ENCODE measurements around the gene UCK1. TPM values are rescaled to one million over a fixed set of nuclear protein-coding genes. Genes with fewer than 3 reads are reported as not detected.
"Not testable (repeated sequence)": the region's sequence is repeated elsewhere in the genome, so short reads cannot be mapped to it uniquely, and the experiment has no call there.

The UCK1 gene
- total RNA-seq, 1 donor from 2014 or later: 26.5 TPM

GRCh38 chr9:131555841-131556673 lies 25.0 kb upstream of the UCK1 start:
- DNase-seq (ENCODE audit: low spot score) (no peak), ATAC-seq (no peak)
- intact Hi-C loops (cut with DNase I): no loop called here

- intact Hi-C loops (cut with DNase I): no loop called here
Observed at GRCh38 chr9:131554843-131555351, 23.8 kb upstream of the UCK1 start.

GRCh38 chr9:131554087-131554842 lies 23.2 kb upstream of the UCK1 start:
- ATAC-seq (no peak), DNase-seq (ENCODE audit: low spot score) (no peak)
- intact Hi-C loops (cut with DNase I): no loop called here

More at GRCh38 chr9:131554843-131555351, 23.8 kb upstream of the UCK1 start:
- DNase-seq (ENCODE audit: low spot score): no peak
- no peak for ATAC-seq

GRCh38 chr9:131552030-131552429 lies 21.0 kb upstream of the UCK1 start:
- DNase-seq (ENCODE audit: low spot score) (no peak), ATAC-seq (no peak)
- intact Hi-C loops (cut with DNase I): no loop called here

- ATAC-seq; intact Hi-C loops (cut with DNase I); DNase-seq (ENCODE audit: low spot score): not testable (repeated sequence)
Observed at GRCh38 chr9:131550465-131550864, 19.4 kb upstream of the UCK1 start.

- DNase-seq (ENCODE audit: low spot score); ATAC-seq; intact Hi-C loops (cut with DNase I): not testable (repeated sequence)
Observed at GRCh38 chr9:131549186-131549585, 18.1 kb upstream of the UCK1 start.

GRCh38 chr9:131546336-131547084 lies 15.4 kb upstream of the UCK1 start:
- no peak for ATAC-seq
- DNase-seq (ENCODE audit: low spot score): no peak
- intact Hi-C loops (cut with DNase I): no loop called here

GRCh38 chr9:131545786-131546335 lies 14.8 kb upstream of the UCK1 start:
- intact Hi-C loops (cut with DNase I): no loop called here
- ATAC-seq: no peak
- DNase-seq (ENCODE audit: low spot score): no peak

GRCh38 chr9:131545003-131545785 lies 14.1 kb upstream of the UCK1 start, which contains the start of gene PRRT1B:
Gene PRRT1B (plus strand): TSS chr9:131545523. CDS start chr9:131545616, 93 bp downstream.
- no peak for DNase-seq (ENCODE audit: low spot score)
- ATAC-seq: no peak
- intact Hi-C loops (cut with DNase I): no loop called here

- DNase-seq (ENCODE audit: low spot score): no peak
- intact Hi-C loops (cut with DNase I): no loop called here
Observed at GRCh38 chr9:131543141-131543540, 12.1 kb upstream of the UCK1 start.

GRCh38 chr9:131539223-131539923 lies 8.3 kb upstream of the UCK1 start:
- ATAC-seq: no peak
- intact Hi-C loops (cut with DNase I): no loop called here
- DNase-seq (ENCODE audit: low spot score): no peak

More at GRCh38 chr9:131543141-131543540, 12.1 kb upstream of the UCK1 start:
- ATAC-seq: no peak

GRCh38 chr9:131537946-131538345 lies 6.9 kb upstream of the UCK1 start:
- intact Hi-C loops (cut with DNase I): no loop called here

GRCh38 chr9:131534721-131535237 lies 3.7 kb upstream of the UCK1 start:
- intact Hi-C loops (cut with DNase I): no loop called here
- ATAC-seq (no peak), DNase-seq (ENCODE audit: low spot score) (no peak)

More at GRCh38 chr9:131537946-131538345, 6.9 kb upstream of the UCK1 start:
- no peak for DNase-seq (ENCODE audit: low spot score)
- ATAC-seq: no peak

GRCh38 chr9:131530546-131530919 lies 530 bp downstream of the UCK1 start:
- intact Hi-C loops (cut with DNase I): no loop called here
- ATAC-seq (peak; percentile 7), DNase-seq (ENCODE audit: low spot score) (peak; percentile 65)

GRCh38 chr9:131529597-131530545 lies 1.2 kb downstream of the UCK1 start:
- ATAC-seq (no peak), DNase-seq (ENCODE audit: low spot score) (no peak)
- intact Hi-C loops (cut with DNase I): no loop called here

- DNase-seq (ENCODE audit: low spot score) (no peak), ATAC-seq (no peak)
- intact Hi-C loops (cut with DNase I): no loop called here
Observed at GRCh38 chr9:131528886-131529505, 2.1 kb downstream of the UCK1 start.

Measured in sciatic nerve (tissue), 2 donors.